ENCODE data around the gene HSPH1. TPM values are rescaled to one million over a fixed set of nuclear protein-coding genes. Genes with fewer than 3 reads are reported as not detected.

HSPH1 gene
- total and polyA plus RNA-seq, 2 donors (not counting 3 experiments of a cell fraction or from before 2014, with no cell fraction given), result 15.8 to 124 TPM

DNA sequence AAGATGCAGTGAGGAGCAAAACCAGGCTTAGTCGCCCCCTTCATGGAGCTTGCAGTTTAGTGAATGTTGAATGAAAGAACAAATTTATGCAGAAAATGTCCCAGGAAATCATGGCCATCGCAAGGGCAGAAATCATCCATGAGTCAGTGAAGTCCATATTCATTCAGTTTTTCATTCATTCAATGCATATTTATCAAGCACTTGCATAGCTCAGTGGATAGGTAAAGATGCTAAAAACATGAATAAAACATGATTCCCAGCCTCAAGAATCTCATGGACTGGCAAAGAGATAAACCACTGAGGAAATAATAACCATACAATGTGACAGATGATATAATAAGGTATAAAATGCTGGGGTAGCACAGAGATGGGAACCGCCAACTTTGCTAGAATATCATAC is 58.8 kb downstream of the HSPH1 start:
- Histone ChIP-seq H3K27me3 (ENCODE audit: control insufficient read depth in 2 of 2, insufficient read depth in 2 of 2, low read length in 2 of 2) (peaks cover 5 to 12% of the 10 kb centered on the region in 2 experiments), H3K79me2 (ENCODE audit: control insufficient read depth, insufficient read depth, low read length) (no peaks in the 10 kb centered on the region)

More for the DNA sequence above, 58.8 kb downstream of the HSPH1 start:
- intact Hi-C loops (cut with micrococcal nuclease) (no loop called here), dilution Hi-C loops (cut with MboI; ENCODE audit: extremely low pct_ligation_motif_present, low sequenced_read_pairs) (no loop called here)
- Histone ChIP-seq H3K9me3 (replicated peaks; ENCODE audit: control insufficient read depth, insufficient read depth, low read length) (no peaks in the 10 kb centered on the region), H3K4me1 (ENCODE audit: control insufficient read depth, extremely low read depth, insufficient read depth, low read length) (no peaks in the 10 kb centered on the region), H3K36me3 (ENCODE audit: control insufficient read depth in 2 of 2, extremely low read depth in 1 of 2, insufficient read depth in 2 of 2, low read length in 2 of 2) (no peaks in the 10 kb centered on the region), H2AFZ (ENCODE audit: low read depth, low read length) (no peak overlapping the region), H3K27ac (ENCODE audit: insufficient read depth, low read depth, low read length) (no peak overlapping the region), H4K20me1 (replicated peaks; ENCODE audit: control insufficient read depth, extremely low read depth, insufficient read depth, low read length) (no peaks in the 10 kb centered on the region), H3K9ac (replicated peaks; ENCODE audit: extremely low read depth, insufficient read depth, low read length) (no peak overlapping the region), H3K4me2 (ENCODE audit: insufficient read depth, low read length) (no peak overlapping the region), H3K9me1 (replicated peaks; ENCODE audit: control insufficient read depth, extremely low read depth, insufficient read depth, low read length) (no peaks in the 10 kb centered on the region), H3K4me3 (replicated peaks in 1 of 3; ENCODE audit: insufficient read depth in 1 of 3, low read depth in 1 of 3, low read length in 3 of 3) (no peak overlapping the region)
- TF ChIP-seq, protein P1, sequence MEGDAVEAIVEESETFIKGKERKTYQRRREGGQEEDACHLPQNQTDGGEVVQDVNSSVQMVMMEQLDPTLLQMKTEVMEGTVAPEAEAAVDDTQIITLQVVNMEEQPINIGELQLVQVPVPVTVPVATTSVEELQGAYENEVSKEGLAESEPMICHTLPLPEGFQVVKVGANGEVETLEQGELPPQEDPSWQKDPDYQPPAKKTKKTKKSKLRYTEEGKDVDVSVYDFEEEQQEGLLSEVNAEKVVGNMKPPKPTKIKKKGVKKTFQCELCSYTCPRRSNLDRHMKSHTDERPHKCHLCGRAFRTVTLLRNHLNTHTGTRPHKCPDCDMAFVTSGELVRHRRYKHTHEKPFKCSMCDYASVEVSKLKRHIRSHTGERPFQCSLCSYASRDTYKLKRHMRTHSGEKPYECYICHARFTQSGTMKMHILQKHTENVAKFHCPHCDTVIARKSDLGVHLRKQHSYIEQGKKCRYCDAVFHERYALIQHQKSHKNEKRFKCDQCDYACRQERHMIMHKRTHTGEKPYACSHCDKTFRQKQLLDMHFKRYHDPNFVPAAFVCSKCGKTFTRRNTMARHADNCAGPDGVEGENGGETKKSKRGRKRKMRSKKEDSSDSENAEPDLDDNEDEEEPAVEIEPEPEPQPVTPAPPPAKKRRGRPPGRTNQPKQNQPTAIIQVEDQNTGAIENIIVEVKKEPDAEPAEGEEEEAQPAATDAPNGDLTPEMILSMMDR (IDR thresholded peaks at IDR 0.05; ENCODE audit: extremely low read depth in 1 of 2, insufficient read depth in 1 of 2, low read depth in 1 of 2, low read length in 2 of 2), result no peak
- no peak for TF ChIP-seq EZH2 (IDR thresholded peaks at IDR 0.05; ENCODE audit: borderline replicate concordance, low read depth, low read length, severe bottlenecking)
- no peak for TF ChIP-seq POLR2A (IDR thresholded peaks at IDR 0.05; ENCODE audit: low read depth, low read length)
- TF ChIP-seq MYC (IDR thresholded peaks at IDR 0.05; ENCODE audit: low read depth, low read length), result no peak
- no peak for TF ChIP-seq JUN (IDR thresholded peaks at IDR 0.05; ENCODE audit: borderline replicate concordance, insufficient read depth, insufficient read length, low read depth)
- no peak for TF ChIP-seq POLR2AphosphoS5 (IDR thresholded peaks at IDR 0.05; ENCODE audit: insufficient read depth, low read depth, low read length)
- no peak for TF ChIP-seq GATA2 (IDR thresholded peaks at IDR 0.05; ENCODE audit: insufficient read depth, insufficient read length, low read depth, low read length)
- no peak for TF ChIP-seq FOS (IDR thresholded peaks at IDR 0.05; ENCODE audit: borderline replicate concordance, insufficient read depth, low read length)
- POLR2A ChIA-PET, result no interaction called here
- DNase-seq (ENCODE audit: low read depth, low spot score) (no peak), FAIRE-seq (no peak)
- BruUV-seq (replicated peaks), result no TSS peak
- CTCF ChIA-PET, result interaction anchor here (1.2 to 1.8 kb wide), 3 partner anchors 11 to 58 kb away, joined by 3 to 4 read pairs (median 4); no protein-coding TSS in a partner anchor

Data from endothelial cell of umbilical vein (primary cell).